Activated T-cell treated with anti-CD3 and anti-CD28 coated beads for 48 hours (primary cell): ENCODE data around the gene MND1.
"Not testable (repeated sequence)": the region's sequence is repeated elsewhere in the genome, so short reads cannot be mapped to it uniquely, and the experiment has no call there.

Experiments
- DNase-seq: peaks from one replicate; pipeline ENCODE4 v3.0.0-alpha.2; 2020; ENCODE audit warnings: low read depth

Gene MND1

GRCh38 chr4:153440475-153440874, 96.0 kb downstream of the MND1 start:
- no peak for DNase-seq

GRCh38 chr4:153447175-153447905, 102.9 kb downstream of the MND1 start:
- DNase-seq, result no peak

GRCh38 chr4:153448003-153448731, 103.7 kb downstream of the MND1 start:
- no peak for DNase-seq

DNA sequence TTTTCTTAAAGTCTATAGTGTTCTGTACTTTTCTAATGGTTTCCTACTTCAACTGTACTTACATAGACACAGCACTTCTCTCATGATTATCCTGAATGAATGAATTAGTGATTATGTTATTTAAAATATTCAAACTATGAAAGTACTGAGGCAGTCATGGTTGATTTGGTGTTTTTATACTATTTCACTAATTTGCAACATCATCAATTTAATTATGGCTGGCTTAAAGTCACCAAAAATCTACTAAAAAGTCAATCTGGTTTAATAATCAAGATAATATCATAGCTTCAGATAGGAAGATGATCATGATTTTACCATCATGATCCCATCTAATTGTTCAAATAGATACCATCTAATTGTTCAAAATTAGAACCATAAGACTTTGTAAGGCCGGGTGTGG, 104.8 kb downstream of the MND1 start:
- DNase-seq, result no peak

DNA sequence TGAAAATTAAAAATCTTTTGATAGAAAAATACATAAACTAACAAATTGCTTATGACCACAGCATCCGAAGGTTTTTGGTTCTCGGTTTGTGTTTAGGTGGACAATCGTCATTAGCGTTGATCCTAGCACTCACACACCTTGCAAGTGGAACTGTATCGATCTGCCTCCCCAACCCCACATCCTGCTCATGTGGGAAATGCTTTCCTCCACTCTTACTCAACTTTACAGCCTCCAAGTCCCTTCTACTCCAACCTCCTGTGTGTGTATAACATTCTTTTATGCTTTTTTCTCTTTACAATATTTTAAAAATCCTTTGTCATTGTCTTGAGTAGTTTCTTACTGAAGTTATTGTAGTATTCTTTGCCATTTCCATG, 106.0 kb downstream of the MND1 start:
- no peak for DNase-seq

DNA sequence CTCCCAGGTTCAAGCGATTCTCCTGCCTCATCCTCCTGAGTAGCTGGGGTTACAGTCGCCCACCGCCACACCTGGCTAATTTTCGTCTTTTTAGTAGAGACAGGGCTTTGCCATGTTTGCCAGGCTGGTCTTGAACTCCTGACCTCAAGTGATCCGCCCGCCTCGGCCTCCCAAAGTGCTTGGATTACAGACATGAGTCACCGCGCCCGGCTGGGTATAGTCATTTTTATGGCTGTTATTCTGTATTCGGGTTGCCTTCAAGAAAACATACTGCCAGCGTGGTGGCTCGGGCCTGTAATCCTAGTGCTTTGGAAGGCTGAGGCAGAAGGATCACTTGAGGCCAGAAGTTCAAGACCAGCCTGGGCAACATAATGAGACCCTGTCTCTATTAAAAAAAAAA, 106.7 kb downstream of the MND1 start:
- not testable (repeated sequence) for DNase-seq

DNA sequence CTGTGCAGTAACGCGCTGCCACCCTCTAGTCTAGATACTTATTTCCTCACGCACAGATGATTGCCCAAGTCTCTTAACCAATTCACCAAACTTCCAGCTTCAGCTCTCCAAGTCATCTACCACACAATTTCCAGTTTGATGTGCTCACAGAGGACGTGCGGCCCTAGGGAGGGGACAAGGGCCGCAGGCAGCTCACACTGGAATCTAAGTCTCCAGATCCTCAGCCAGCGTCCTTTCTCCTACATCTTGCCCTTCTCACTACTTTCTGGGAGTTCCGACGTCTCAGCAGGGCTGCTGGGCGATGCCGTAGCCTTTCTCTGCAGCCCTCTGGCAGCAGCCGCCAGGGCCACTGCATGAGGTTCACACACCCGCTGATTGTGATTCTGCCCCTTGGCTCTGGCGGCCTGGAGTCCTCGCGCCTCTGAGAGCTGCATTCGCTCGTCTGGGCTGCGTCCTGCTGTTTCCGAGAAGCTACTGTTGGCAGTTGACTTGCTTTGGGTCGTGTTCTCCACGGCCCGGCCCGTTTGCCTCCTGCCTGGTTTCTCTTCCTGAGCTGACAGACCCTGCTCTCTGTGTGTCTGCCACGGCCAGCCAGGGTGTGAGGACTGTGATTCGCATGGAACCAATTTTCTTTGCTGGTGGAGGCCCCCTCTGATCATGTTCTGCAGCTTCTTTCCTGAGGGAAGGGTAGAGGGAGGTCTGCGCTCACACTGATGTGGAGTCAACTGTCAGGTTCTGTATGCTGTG, 107.6 kb downstream of the MND1 start:
- no peak for DNase-seq

DNA sequence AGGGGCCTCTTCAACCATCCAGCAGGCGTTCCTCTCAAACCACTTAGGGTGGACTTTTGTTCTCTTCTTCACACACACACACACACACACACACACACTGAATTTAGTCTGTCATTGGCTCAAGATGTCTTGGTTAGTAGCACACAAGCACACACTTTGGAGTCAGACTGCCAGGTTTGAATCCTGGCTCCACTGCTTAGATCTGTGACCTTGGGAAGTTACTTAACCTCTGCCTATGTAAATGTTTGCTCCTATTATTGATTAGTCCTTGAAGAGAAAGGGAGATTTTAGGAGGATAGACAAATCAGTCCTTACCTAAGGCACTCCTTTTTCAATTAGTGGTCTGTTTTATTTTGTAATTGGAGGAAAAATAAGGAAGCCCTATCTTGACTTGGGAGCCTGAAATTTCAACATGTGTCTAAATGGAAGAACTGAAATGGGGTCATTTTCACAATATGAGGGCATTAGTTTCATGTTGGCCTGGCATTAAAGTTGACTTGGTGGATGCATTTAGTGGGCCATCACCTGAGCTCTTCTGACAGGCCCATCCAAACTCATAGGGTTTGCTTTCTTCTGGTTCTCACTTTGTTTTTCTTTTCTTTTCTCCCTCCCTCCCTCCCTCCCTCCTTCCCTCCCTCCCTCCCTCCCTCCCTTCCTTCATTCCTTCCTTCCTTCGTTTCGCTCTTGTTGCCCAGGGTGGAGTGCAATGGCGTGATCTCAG, 108.3 kb downstream of the MND1 start:
- DNase-seq, result no peak

DNA sequence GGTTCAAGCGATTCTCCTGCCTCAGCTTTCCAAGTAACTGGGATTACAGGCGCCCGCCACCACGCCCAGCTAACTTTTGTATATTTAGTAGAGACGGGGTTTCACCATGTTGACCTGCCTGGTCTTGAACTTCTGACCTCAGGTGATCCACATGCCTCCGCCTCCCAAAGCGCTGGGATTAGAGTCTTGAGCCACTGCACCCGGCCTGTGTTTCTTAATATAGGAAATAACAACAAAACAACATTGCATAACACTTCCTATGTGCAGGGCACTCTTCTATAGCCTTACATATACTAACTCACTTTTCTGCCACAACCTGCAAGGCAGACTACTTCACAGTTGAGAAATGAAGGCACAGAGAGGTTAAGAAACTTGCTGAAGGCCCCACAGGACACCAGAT, 108.9 kb downstream of the MND1 start:
- no peak for DNase-seq

DNA sequence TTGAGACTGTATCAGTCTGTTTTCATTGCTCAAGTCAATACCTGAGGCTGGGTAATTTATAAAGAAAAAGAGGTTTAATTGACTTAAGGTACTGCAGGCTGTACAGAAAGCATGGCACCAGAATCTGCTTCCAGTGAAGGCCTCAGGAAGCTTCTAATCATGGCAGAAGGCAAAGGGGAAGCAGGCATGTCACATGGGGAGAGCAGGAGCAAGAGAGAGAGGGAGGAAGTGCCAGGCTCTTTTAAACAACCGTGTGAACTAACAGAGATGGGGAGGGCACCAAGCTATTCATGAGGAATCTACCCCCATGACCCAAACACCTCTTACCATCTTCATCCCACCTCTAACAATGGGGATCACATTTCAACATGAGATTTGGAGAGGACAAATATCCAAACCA, 114.5 kb downstream of the MND1 start:
- no peak for DNase-seq

- not testable (repeated sequence) for DNase-seq
Observed at GRCh38 chr4:153461549-153461948, 117.1 kb downstream of the MND1 start.

DNA sequence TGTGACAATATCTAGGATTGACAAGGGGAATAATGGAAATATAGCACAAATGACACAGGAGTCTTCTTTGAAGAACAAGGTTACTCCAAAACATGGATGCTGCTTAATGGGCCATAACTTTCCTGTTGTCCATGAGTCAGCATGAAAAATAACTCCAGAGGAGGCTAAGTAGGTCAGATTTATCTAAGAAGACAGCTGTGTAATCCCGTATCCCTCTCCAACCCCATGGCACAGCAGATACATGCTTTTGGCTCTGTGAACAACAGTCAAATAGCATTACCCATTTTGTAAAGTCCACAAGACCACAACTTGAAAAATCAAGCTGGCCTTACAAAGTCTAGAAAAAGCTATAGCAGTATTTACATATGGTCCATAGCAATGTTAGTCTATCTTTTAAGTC, 119.6 kb downstream of the MND1 start:
- no peak for DNase-seq
